Renal pelvis (tissue), 4 donors: ENCODE results near the gene PROC. TPM values are rescaled to one million over a fixed set of nuclear protein-coding genes. Genes with fewer than 3 reads are reported as not detected.

Source experiments
- DNase-seq: peaks from one replicate; pipeline ENCODE4 v3.0.0-alpha.2; 2013
- polyA plus RNA-seq, 3 donors: library from polyadenylated mRNA; unstranded; fragments of 120-200 nt; gene quantifications; one replicate each; pipeline ENCODE4 v1.2.1, GENCODE V29; 2013; ENCODE audit not compliant: insufficient read length in 3 of 3

Gene PROC
- polyA plus RNA-seq, 3 donors = 2.9 to 7.6 (median 6.5) TPM

- no peak for DNase-seq
These were observed 4.2 kb upstream of the PROC start for GRCh38 chr2:127413782-127414637.

GRCh38 chr2:127414638-127415592 lies 3.3 kb upstream of the PROC start:
- DNase-seq = no peak

GRCh38 chr2:127415593-127416505 lies 2.4 kb upstream of the PROC start:
- peak; percentile 61 for DNase-seq

GRCh38 chr2:127416506-127417001 lies 1.7 kb upstream of the PROC start:
- no peak for DNase-seq

- DNase-seq = no peak
These were observed 821 bp upstream of the PROC start for GRCh38 chr2:127417406-127417805.

- DNase-seq = no peak
These were observed 844 bp downstream of the PROC start for GRCh38 chr2:127419112-127419430.

- DNase-seq = no peak
These were observed 1.3 kb downstream of the PROC start for GRCh38 chr2:127419448-127420038.

GRCh38 chr2:127420039-127420864 lies 2.0 kb downstream of the PROC start:
- no peak for DNase-seq

- no peak for DNase-seq
These were observed 3.0 kb downstream of the PROC start for GRCh38 chr2:127421116-127421800.

GRCh38 chr2:127421871-127422558 lies 3.8 kb downstream of the PROC start:
- DNase-seq = no peak

- DNase-seq = no peak
These were observed 4.6 kb downstream of the PROC start for GRCh38 chr2:127422559-127423477.

- DNase-seq = no peak
These were observed 5.2 kb downstream of the PROC start for GRCh38 chr2:127423478-127423843.

- no peak for DNase-seq
These were observed 5.7 kb downstream of the PROC start for GRCh38 chr2:127423880-127424279.

- no peak for DNase-seq
These were observed 6.6 kb downstream of the PROC start for GRCh38 chr2:127424598-127425520.

- no peak for DNase-seq
These were observed 7.6 kb downstream of the PROC start for GRCh38 chr2:127425540-127426490.
